Motor neuron (in vitro differentiated cells): ENCODE data around the gene PRR18. TPM values are rescaled to one million over a fixed set of nuclear protein-coding genes. Genes with fewer than 3 reads are reported as not detected.

Source experiments
- ATAC-seq, 8 experiments: fragments of 200-7000 bp; cut with Tn5 transposase; replicated peaks in 6 of 8; 2 replicates each; pipeline ENCODE4 v1.8.0; 2021; ENCODE audit warnings: mild to moderate bottlenecking in 8 of 8, moderate library complexity in 8 of 8
- H3K27ac ChIP-seq, 2 donors: fragments of 250-450 bp; sonication (Bioruptor Pico); 2 replicates each; pipeline ENCODE4 v1.9.0; 2021; ENCODE audit warnings: antibody characterized with exemption in 2 of 2, mild to moderate bottlenecking in 2 of 2, moderate library complexity in 1 of 2
- H3K4me1 ChIP-seq, 2 donors: fragments of 250-450 bp; sonication (Bioruptor Pico); replicated peaks in 1 of 2; 2 replicates each; pipeline ENCODE4 v1.6.1; 2021; ENCODE audit warnings: antibody characterized with exemption in 2 of 2, mild to moderate bottlenecking in 2 of 2, moderate library complexity in 1 of 2
- H3K4me3 ChIP-seq, 5 donors: fragments of 250-450 bp; sonication (Bioruptor Pico); 2 replicates each; pipeline ENCODE4 v1.9.0; 2021; ENCODE audit warnings: antibody characterized with exemption in 5 of 5, mild to moderate bottlenecking in 5 of 5, moderate library complexity in 4 of 5
- WGBS, 10 experiments: fragments of 450-650 bp; shearing (Covaris generic); methylation state at CpG; one replicate each; pipeline ENCODE4 v1.0.0; 2022; 5-methylcytosine and 5-hydroxymethylcytosine counted together
- in situ Hi-C, 9 experiments: fragments of 400-800 bp; cut with MboI; loops; one replicate each; pipeline ENCODE4 v1.15.0; 2021; ENCODE audit warnings: low sequenced_read_pairs in 9 of 9, low pct_unique_long_range_greater_than_20kb in 2 of 9; ENCODE audit not compliant: unreplicated experiment in 9 of 9
- total RNA-seq, 8 experiments: library from RNA; unstranded; fragments of 300-600 nt; gene quantifications; 2 replicates each; pipeline versions ENCODE4 v1.2.3 to v1.2.4, GENCODE V29; 2022

The PRR18 gene
- total RNA-seq, 8 experiments from 2014 or later = 0.14 to 0.64 (median 0.38) TPM; not detected in 3

- Histone ChIP-seq H3K27ac (no peak overlapping the region), H3K4me1 (peaks cover 0 to 3% of the 10 kb centered on the region in 2 donors), H3K4me3 (no peak overlapping the region)
- ATAC-seq = peak in 2 of 8 experiments; percentile 31 to 39
- WGBS, 10 experiments = 40 to 98% (median 85%) methylated on average over 1 to 12 of the region's 14 CpGs
- in situ Hi-C loops = loop anchor here in 2 of 9 experiments (25.0 kb wide), 2 partner anchors 98 to 123 kb away; partner anchors contain the start of gene MPC1 (in 1 of the 2)
Measured at GRCh38 chr6:166289207-166290060, 18.8 kb downstream of the PRR18 start.

GRCh38 chr6:166286839-166287271, 21.3 kb downstream of the PRR18 start:
- no peak overlapping the region for H3K4me3 ChIP-seq
- peak in 1 of 8 experiments; percentile 24 for ATAC-seq
- WGBS, 10 experiments = 17 to 79% (median 66%) methylated on average over 1 to 8 of the region's 8 CpGs; no CpG with 5 or more reads in 1 of the 10 experiments
- no peak overlapping the region for H3K27ac ChIP-seq
- in situ Hi-C loops = loop anchor here in 2 of 9 experiments (25.0 kb wide), 2 partner anchors 100 to 125 kb away; partner anchors contain the start of gene MPC1 (in 1 of the 2)
- peaks cover 0 to 3% of the 10 kb centered on the region in 2 donors for H3K4me1 ChIP-seq

- 5 to 40% (median 18%) methylated on average over 1 to 6 of the region's 6 CpGs; no CpG with 5 or more reads in 3 of the 10 experiments for WGBS, 10 experiments
- peak in 4 of 8 experiments; percentile 17 to 88 (median 52) for ATAC-seq
- Histone ChIP-seq H3K4me1 (peaks cover 0 to 3% of the 10 kb centered on the region in 2 donors), H3K4me3 (no peak overlapping the region), H3K27ac (no peak overlapping the region)
- in situ Hi-C loops = loop anchor here in 2 of 9 experiments (25.0 kb wide), 2 partner anchors 102 to 127 kb away; partner anchors contain the start of gene MPC1 (in 1 of the 2)
Measured at GRCh38 chr6:166285233-166285632, 23.0 kb downstream of the PRR18 start.

GRCh38 chr6:166284640-166285039, 23.6 kb downstream of the PRR18 start:
- Histone ChIP-seq H3K27ac (no peak overlapping the region), H3K4me1 (peaks cover 0 to 3% of the 10 kb centered on the region in 2 donors), H3K4me3 (no peak overlapping the region)
- no peak for ATAC-seq
- in situ Hi-C loops = loop anchor here in 2 of 9 experiments (25.0 kb wide), 2 partner anchors 103 to 128 kb away; partner anchors contain the start of gene MPC1 (in 1 of the 2)
- WGBS, 10 experiments = 20 to 100% (median 100%) methylated on average over 1 to 4 of the region's 6 CpGs; no CpG with 5 or more reads in 5 of the 10 experiments

- in situ Hi-C loops = loop anchor here in 2 of 9 experiments (25.0 kb wide), 2 partner anchors 105 to 130 kb away; partner anchors contain the start of gene MPC1 (in 1 of the 2)
- ATAC-seq = no peak
- Histone ChIP-seq H3K4me3 (no peak overlapping the region), H3K27ac (no peak overlapping the region), H3K4me1 (peaks cover 0 to 3% of the 10 kb centered on the region in 2 donors)
- WGBS, 10 experiments = 13 to 89% (median 63%) methylated on average over 3 to 10 of the region's 11 CpGs; no CpG with 5 or more reads in 3 of the 10 experiments
Measured at GRCh38 chr6:166282394-166283032, 25.7 kb downstream of the PRR18 start.

GRCh38 chr6:166281104-166281503, 27.1 kb downstream of the PRR18 start:
- in situ Hi-C loops = loop anchor here in 2 of 9 experiments (25.0 kb wide), 2 partner anchors 106 to 131 kb away; partner anchors contain the start of gene MPC1 (in 1 of the 2)
- H3K4me3 ChIP-seq = no peak overlapping the region
- H3K4me1 ChIP-seq = peaks cover 0 to 12% of the 10 kb centered on the region in 2 donors
- 23 to 100% (median 89%) methylated on average over 1 to 4 of the region's 9 CpGs; no CpG with 5 or more reads in 3 of the 10 experiments for WGBS, 10 experiments
- H3K27ac ChIP-seq = no peak overlapping the region
- ATAC-seq = no peak

- in situ Hi-C loops = loop anchor here in 3 of 9 experiments (10.0 to 25.0 kb wide), 3 partner anchors 105 to 133 kb away; partner anchors contain the start of gene MPC1 (in 2 of the 3)
- 9 to 100% (median 80%) methylated on average over 1 of the region's 1 CpG; no CpG with 5 or more reads in 3 of the 10 experiments for WGBS, 10 experiments
- Histone ChIP-seq H3K4me1 (peaks cover 0 to 9% of the 10 kb centered on the region in 2 donors), H3K27ac (no peak overlapping the region), H3K4me3 (no peak overlapping the region)
- no peak for ATAC-seq
Measured at GRCh38 chr6:166279393-166279679, 28.9 kb downstream of the PRR18 start.

- Histone ChIP-seq H3K27ac (no peak overlapping the region), H3K4me1 (peaks cover 0 to 9% of the 10 kb centered on the region in 2 donors), H3K4me3 (no peak overlapping the region)
- WGBS, 10 experiments = 29 to 100% (median 80%) methylated on average over 1 to 8 of the region's 8 CpGs; no CpG with 5 or more reads in 1 of the 10 experiments
- ATAC-seq = no peak
- in situ Hi-C loops = loop anchor here in 3 of 9 experiments (10.0 to 25.0 kb wide), 3 partner anchors 106 to 134 kb away; partner anchors contain the start of gene MPC1 (in 2 of the 3)
Measured at GRCh38 chr6:166278579-166279392, 29.4 kb downstream of the PRR18 start.

GRCh38 chr6:166277892-166278578, 30.2 kb downstream of the PRR18 start:
- in situ Hi-C loops = loop anchor here in 3 of 9 experiments (10.0 to 25.0 kb wide), 3 partner anchors 107 to 134 kb away; partner anchors contain the start of gene MPC1 (in 2 of the 3)
- H3K27ac ChIP-seq = no peak overlapping the region
- no peak for ATAC-seq
- peaks cover 0 to 9% of the 10 kb centered on the region in 2 donors for H3K4me1 ChIP-seq
- WGBS, 10 experiments = 50 to 100% (median 86%) methylated on average over 2 to 9 of the region's 11 CpGs
- no peak overlapping the region for H3K4me3 ChIP-seq

GRCh38 chr6:166277018-166277417, 31.2 kb downstream of the PRR18 start:
- peaks cover 0 to 9% of the 10 kb centered on the region in 2 donors for H3K4me1 ChIP-seq
- peak in 5 of 8 experiments; percentile 53 to 91 (median 76) for ATAC-seq
- in situ Hi-C loops = loop anchor here in 3 of 9 experiments (10.0 to 25.0 kb wide), 3 partner anchors 108 to 135 kb away; partner anchors contain the start of gene MPC1 (in 2 of the 3)
- H3K4me3 ChIP-seq = no peak overlapping the region
- H3K27ac ChIP-seq = no peak overlapping the region
- WGBS, 10 experiments = 20 to 77% (median 44%) methylated on average over 1 to 9 of the region's 11 CpGs; no CpG with 5 or more reads in 3 of the 10 experiments

- 0 to 100% (median 50%) methylated on average over 1 to 14 of the region's 21 CpGs; no CpG with 5 or more reads in 1 of the 10 experiments for WGBS, 10 experiments
- peak; percentile 80 to 98 (median 84) for ATAC-seq
- in situ Hi-C loops = loop anchor here in 3 of 9 experiments (10.0 to 25.0 kb wide), 3 partner anchors 109 to 137 kb away; partner anchors contain the start of gene MPC1 (in 2 of the 3)
- Histone ChIP-seq H3K27ac (no peak overlapping the region), H3K4me3 (no peak overlapping the region), H3K4me1 (peaks cover 0 to 9% of the 10 kb centered on the region in 2 donors)
Measured at GRCh38 chr6:166275714-166276166, 32.5 kb downstream of the PRR18 start.
